HFFc6 (cell line): ENCODE results near the gene CCDC33. TPM values are rescaled to one million over a fixed set of nuclear protein-coding genes. Genes with fewer than 3 reads are reported as not detected.

ENCODE experiments used
- DNase-seq: peaks from one replicate; pipeline ENCODE4 v3.0.0-alpha.2; 2018
- H3K27ac Mint-ChIP-seq: 2 replicates; pipeline ENCODE4 v1.8.0; 2020; ENCODE audit warnings: mild to moderate bottlenecking, mixed read lengths
- H3K27me3 Mint-ChIP-seq: 2 replicates; pipeline ENCODE4 v1.8.0; 2021; ENCODE audit warnings: mild to moderate bottlenecking, moderate library complexity, mixed read lengths; ENCODE audit not compliant: insufficient read depth
- H3K36me3 Mint-ChIP-seq: 2 replicates; pipeline ENCODE4 v1.8.0; 2021; ENCODE audit warnings: low read depth, mixed read lengths
- H3K4me1 Mint-ChIP-seq: 2 replicates; pipeline ENCODE4 v1.8.0; 2020; ENCODE audit warnings: low read depth, mixed read lengths
- H3K4me3 Mint-ChIP-seq: 2 replicates; pipeline ENCODE4 v1.8.0; 2020; ENCODE audit warnings: mild to moderate bottlenecking, moderate library complexity, mixed read lengths
- H3K9me3 Mint-ChIP-seq: 2 replicates; pipeline ENCODE4 v1.8.0; 2020; ENCODE audit warnings: mild to moderate bottlenecking, mixed read lengths
- CTCF ChIP-seq: fragments of 200-600 bp; sonication (generic); IDR thresholded peaks from 2 replicates; pipeline ENCODE4 v1.5.0; 2021; ENCODE audit warnings: antibody characterized with exemption, mild to moderate bottlenecking
- total RNA-seq, 6 experiments: library from RNA; stranded (reverse); fragmentation: NEBNext Ultra II Directional; extraction: Animal tissue kit (Norgen Biotek cat#: 25700); gene quantifications; 2 replicates in 1 of 6; 3 replicates in 5 of 6; pipeline ENCODE4 v1.2.3, GENCODE V29; 2021

The CCDC33 gene
- total RNA-seq, 6 experiments from 2014 or later, result 0.30 TPM; not detected in 5

GRCh38 chr15:74291101-74292071, 55.3 kb downstream of the CCDC33 start:
- DNase-seq, result peak; percentile 67
- Mint-ChIP-seq H3K27me3 (peaks cover 36% of the 10 kb centered on the region), H3K4me1 (peaks cover 12% of the 10 kb centered on the region), H3K9me3 (no peaks in the 10 kb centered on the region), H3K36me3 (no peaks in the 10 kb centered on the region), H3K4me3 (no peak overlapping the region), H3K27ac (no peak overlapping the region)
- no peak for TF ChIP-seq CTCF

- H3K4me1 Mint-ChIP-seq, result peaks cover 12% of the 10 kb centered on the region
- peaks cover 31% of the 10 kb centered on the region for H3K27me3 Mint-ChIP-seq
- no peaks in the 10 kb centered on the region for H3K36me3 Mint-ChIP-seq
- H3K9me3 Mint-ChIP-seq, result no peaks in the 10 kb centered on the region
- no peak overlapping the region for H3K27ac Mint-ChIP-seq
- no peak overlapping the region for H3K4me3 Mint-ChIP-seq
- DNase-seq, result no peak
- TF ChIP-seq CTCF, result no peak
Observed at GRCh38 chr15:74293021-74293810, 57.1 kb downstream of the CCDC33 start.

GRCh38 chr15:74294010-74294409, 57.9 kb downstream of the CCDC33 start:
- H3K9me3 Mint-ChIP-seq, result no peaks in the 10 kb centered on the region
- no peak overlapping the region for H3K27ac Mint-ChIP-seq
- H3K4me3 Mint-ChIP-seq, result no peak overlapping the region
- H3K4me1 Mint-ChIP-seq, result peaks cover 12% of the 10 kb centered on the region
- H3K27me3 Mint-ChIP-seq, result peaks cover 26% of the 10 kb centered on the region
- DNase-seq, result no peak
- no peak for TF ChIP-seq CTCF
- H3K36me3 Mint-ChIP-seq, result no peaks in the 10 kb centered on the region

- TF ChIP-seq CTCF, result no peak
- Mint-ChIP-seq H3K27ac (no peak overlapping the region), H3K27me3 (peaks cover 36% of the 10 kb centered on the region), H3K36me3 (no peaks in the 10 kb centered on the region), H3K4me1 (peaks cover 11% of the 10 kb centered on the region), H3K4me3 (no peak overlapping the region), H3K9me3 (no peaks in the 10 kb centered on the region)
- DNase-seq, result no peak
Observed at GRCh38 chr15:74295800-74296199, 59.7 kb downstream of the CCDC33 start.

- DNase-seq, result no peak
- peaks cover 55% of the 10 kb centered on the region for H3K27me3 Mint-ChIP-seq
- no peaks in the 10 kb centered on the region for H3K36me3 Mint-ChIP-seq
- no peak overlapping the region for H3K27ac Mint-ChIP-seq
- H3K9me3 Mint-ChIP-seq, result no peaks in the 10 kb centered on the region
- TF ChIP-seq CTCF, result no peak
- H3K4me1 Mint-ChIP-seq, result no peaks in the 10 kb centered on the region
- H3K4me3 Mint-ChIP-seq, result no peak overlapping the region
Observed at GRCh38 chr15:74297887-74298286, 61.8 kb downstream of the CCDC33 start.
